B cell (primary cell): ENCODE measurements around the gene CTPS2.

Experiments used
- CTCF ChIP-seq: fragments of 200-600 bp; IDR thresholded peaks from one replicate; pipeline ENCODE4 v1.8.0; 2022; ENCODE audit warnings: antibody characterized with exemption, mild to moderate bottlenecking
- EZH2 ChIP-seq: IDR thresholded peaks from 2 replicates; pipeline ENCODE4 v1.6.1; 2012; ENCODE audit warnings: borderline replicate concordance, low read depth, mild to moderate bottlenecking, moderate library complexity, low read length; ENCODE audit not compliant: insufficient read depth, poor library complexity, severe bottlenecking

DNA sequence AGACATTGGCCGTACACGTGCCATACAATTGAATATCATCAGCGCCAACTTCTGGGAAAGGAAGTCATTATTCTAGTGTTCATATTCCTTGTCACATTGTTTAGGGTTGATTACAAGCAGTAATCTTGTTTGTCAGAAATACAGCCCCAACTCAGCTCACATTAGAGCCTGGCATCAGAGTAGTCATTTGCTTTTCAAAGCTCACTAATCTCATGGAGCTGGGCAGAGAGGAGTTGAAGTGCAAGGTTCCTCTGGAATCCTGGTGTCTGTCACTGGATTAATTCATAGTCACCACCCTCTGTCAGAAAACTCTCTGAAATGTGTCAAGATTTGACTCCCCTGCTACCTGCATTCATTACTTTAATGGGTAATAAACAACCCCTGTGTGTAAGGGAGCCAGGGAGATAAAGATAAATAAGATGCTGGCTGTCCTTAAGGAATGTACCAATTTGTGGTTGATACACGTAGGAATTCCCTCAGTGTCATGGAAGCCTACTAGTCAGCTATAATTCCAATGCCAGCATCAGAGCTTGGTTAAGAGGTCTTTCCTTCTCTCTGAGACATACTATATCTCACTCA, 106.2 kb downstream of the CTPS2 start:
- TF ChIP-seq CTCF, result no peak
- TF ChIP-seq EZH2, result no peak
